ENCODE measurements around the gene MANBA. TPM values are rescaled to one million over a fixed set of nuclear protein-coding genes. Genes with fewer than 3 reads are reported as not detected.

The MANBA gene
- total and polyA plus RNA-seq, 12 donors = 21.5 to 84.1 (median 53.4) TPM

- H3K27me3 ChIP-seq = no peaks in the 10 kb centered on the region
- TF ChIP-seq POLR2A (IDR thresholded peaks at IDR 0.05) (no peak), CTCF (IDR thresholded peaks at IDR 0.05) (no peak)
- no peak overlapping the region for H3K4me3 ChIP-seq
- DNase-seq = no peak
- peaks cover 0 to 88% of the 10 kb centered on the region in 2 donors for H3K36me3 ChIP-seq (replicated peaks in 1 of 2)
- peaks cover 0 to 2% (median 0%) of the 10 kb centered on the region in 3 donors for H3K9me3 ChIP-seq (replicated peaks in 1 of 3)
- H3K4me1 ChIP-seq (replicated peaks in 1 of 2) = no peaks in the 10 kb centered on the region
- intact Hi-C loops (cut with DNase I) = loop anchor here in 1 of 2 donors (10.0 kb wide), 1 partner anchor 161 kb away; no protein-coding TSS in a partner anchor
- WGBS, 4 donors = 82 to 100% (median 88%) methylated on average over 1 to 3 of the region's 3 CpGs
- H3K27ac ChIP-seq = no peak overlapping the region
Measured at GRCh38 chr4:102606261-102606660, 154.5 kb downstream of the MANBA start.

- 73 to 81% (median 79%) methylated on average over 2 of the region's 2 CpGs for WGBS, 4 donors
- no peak overlapping the region for H3K4me3 ChIP-seq
- DNase-seq = no peak
- no peak overlapping the region for H3K27ac ChIP-seq
- intact Hi-C loops (cut with DNase I) = loop anchor here in 1 of 2 donors (10.0 kb wide), 1 partner anchor 160 kb away; no protein-coding TSS in a partner anchor
- no peaks in the 10 kb centered on the region for H3K27me3 ChIP-seq
- H3K9me3 ChIP-seq (replicated peaks in 1 of 3) = peaks cover 0 to 2% (median 0%) of the 10 kb centered on the region in 3 donors
- peaks cover 0 to 4% of the 10 kb centered on the region in 2 donors for H3K4me1 ChIP-seq (replicated peaks in 1 of 2)
- TF ChIP-seq CTCF (IDR thresholded peaks at IDR 0.05) (no peak), POLR2A (IDR thresholded peaks at IDR 0.05) (no peak)
- H3K36me3 ChIP-seq (replicated peaks in 1 of 2) = peaks cover 0 to 71% of the 10 kb centered on the region in 2 donors
Measured at GRCh38 chr4:102604222-102604940, 156.4 kb downstream of the MANBA start.

- WGBS, 4 donors = 91 to 98% (median 94%) methylated on average over 8 of the region's 8 CpGs
- no peaks in the 10 kb centered on the region for H3K27me3 ChIP-seq
- no peak for DNase-seq
- H3K36me3 ChIP-seq (replicated peaks in 1 of 2) = peaks cover 0 to 70% of the 10 kb centered on the region in 2 donors
- no peak overlapping the region for H3K4me3 ChIP-seq
- peaks cover 0 to 2% (median 0%) of the 10 kb centered on the region in 3 donors for H3K9me3 ChIP-seq (replicated peaks in 1 of 3)
- peaks cover 0 to 5% of the 10 kb centered on the region in 2 donors for H3K4me1 ChIP-seq (replicated peaks in 1 of 2)
- TF ChIP-seq CTCF (IDR thresholded peaks at IDR 0.05) = no peak
- no peak overlapping the region for H3K27ac ChIP-seq
- intact Hi-C loops (cut with DNase I) = loop anchor here in 1 of 2 donors (10.0 kb wide), 1 partner anchor 157 kb away; no protein-coding TSS in a partner anchor
Measured at GRCh38 chr4:102601586-102602227, 159.1 kb downstream of the MANBA start.

GRCh38 chr4:102600689-102601088 is 160.1 kb downstream of the MANBA start:
- Histone ChIP-seq H3K4me1 (replicated peaks in 1 of 2) (peaks cover 0 to 5% of the 10 kb centered on the region in 2 donors), H3K27me3 (no peaks in the 10 kb centered on the region), H3K9me3 (replicated peaks in 1 of 3) (peaks cover 0 to 2% (median 0%) of the 10 kb centered on the region in 3 donors), H3K36me3 (replicated peaks in 1 of 2) (peaks cover 0 to 73% of the 10 kb centered on the region in 2 donors), H3K27ac (no peak overlapping the region), H3K4me3 (no peak overlapping the region)
- no peak for DNase-seq
- intact Hi-C loops (cut with DNase I) = loop anchor here in 1 of 2 donors (10.0 kb wide), 1 partner anchor 156 kb away; no protein-coding TSS in a partner anchor
- TF ChIP-seq POLR2A (IDR thresholded peaks at IDR 0.05) = no peak
- no peak for TF ChIP-seq CTCF (IDR thresholded peaks at IDR 0.05)

Data from adrenal gland (tissue), 12 donors.